Trophoblast cell (in vitro differentiated cells and primary cell): ENCODE results near the gene KCNIP3.
A peak's percentile ranks its signal among the peaks of the same experiment; 100 is the strongest.

Experiments
- DNase-seq, 2 donors: peaks; one replicate each; pipeline ENCODE4 v3.0.0-alpha.2; 2016
- H2AFZ ChIP-seq: 2 replicates; pipeline ENCODE4 v1.6.1; 2013; ENCODE audit warnings: low read length, moderate library complexity, mild to moderate bottlenecking; ENCODE audit not compliant: insufficient read depth, poor library complexity
- H2AK5ac ChIP-seq: 2 replicates; pipeline ENCODE4 v1.6.1; 2013; ENCODE audit warnings: mild to moderate bottlenecking, low read length
- H2BK120ac ChIP-seq: 2 replicates; pipeline ENCODE4 v1.6.1; 2013; ENCODE audit warnings: low read length, mild to moderate bottlenecking, moderate library complexity; ENCODE audit not compliant: insufficient read depth, poor library complexity
- H2BK12ac ChIP-seq: 2 replicates; pipeline ENCODE4 v1.6.1; 2013; ENCODE audit warnings: mild to moderate bottlenecking, low read length, moderate library complexity
- H2BK5ac ChIP-seq: 2 replicates; pipeline ENCODE4 v1.6.1; 2013; ENCODE audit warnings: low read length, low read depth, moderate library complexity, mild to moderate bottlenecking; ENCODE audit not compliant: poor library complexity
- H3K14ac ChIP-seq: 2 replicates; pipeline ENCODE4 v1.6.1; 2013; ENCODE audit warnings: mild to moderate bottlenecking, low read length
- H3K18ac ChIP-seq: 2 replicates; pipeline ENCODE4 v1.6.1; 2013; ENCODE audit warnings: mild to moderate bottlenecking, low read length
- H3K23ac ChIP-seq: 2 replicates; pipeline ENCODE4 v1.6.1; 2013; ENCODE audit warnings: low read length
- H3K27ac ChIP-seq: 2 replicates; pipeline ENCODE4 v1.5.1; 2013; ENCODE audit warnings: low read depth, mild to moderate bottlenecking, inconsistent platforms, low read length, moderate library complexity
- H3K27me3 ChIP-seq: 2 replicates; pipeline ENCODE4 v1.6.1; 2013; ENCODE audit warnings: inconsistent platforms, mild to moderate bottlenecking, low read length, moderate library complexity; ENCODE audit not compliant: insufficient read depth
- H3K36me3 ChIP-seq, 2 experiments: 1 replicate in 1 of 2; 2 replicates in 1 of 2; pipeline ENCODE4 v1.6.1; 2013; ENCODE audit warnings: low read length in 2 of 2, mild to moderate bottlenecking in 2 of 2, moderate library complexity in 1 of 2; ENCODE audit not compliant: insufficient read depth in 2 of 2, control insufficient read depth in 1 of 2
- H3K4ac ChIP-seq: 2 replicates; pipeline ENCODE4 v1.6.1; 2013; ENCODE audit warnings: low read depth, mild to moderate bottlenecking, low read length, moderate library complexity
- H3K4me1 ChIP-seq, 2 experiments: 1 replicate in 1 of 2; 2 replicates in 1 of 2; pipeline ENCODE4 v1.6.1; 2013; ENCODE audit warnings: low read length in 2 of 2, mild to moderate bottlenecking in 2 of 2, moderate library complexity in 1 of 2; ENCODE audit not compliant: insufficient read depth in 2 of 2, control insufficient read depth in 1 of 2
- H3K4me2 ChIP-seq: 2 replicates; pipeline ENCODE4 v1.6.1; 2013; ENCODE audit warnings: inconsistent platforms, mild to moderate bottlenecking, low read length, moderate library complexity
- H3K4me3 ChIP-seq: 2 replicates; pipeline ENCODE4 v1.5.1; 2013; ENCODE audit warnings: mild to moderate bottlenecking, low read depth, low read length, inconsistent platforms
- H3K79me1 ChIP-seq: one replicate; pipeline ENCODE4 v1.6.1; 2013; ENCODE audit warnings: low read length
- H3K79me2 ChIP-seq: 2 replicates; pipeline ENCODE4 v1.6.1; 2013; ENCODE audit warnings: low read length, mild to moderate bottlenecking; ENCODE audit not compliant: control insufficient read depth, insufficient read depth, poor library complexity
- H3K9ac ChIP-seq: 2 replicates; pipeline ENCODE4 v1.6.1; 2013; ENCODE audit warnings: mild to moderate bottlenecking, low read length
- H3K9me3 ChIP-seq: 2 replicates; pipeline ENCODE4 v1.6.1; 2013; ENCODE audit warnings: low read depth, mild to moderate bottlenecking, control low read depth, inconsistent platforms, low read length; ENCODE audit not compliant: insufficient read depth
- H4K12ac ChIP-seq: 2 replicates; pipeline ENCODE4 v1.6.1; 2013; ENCODE audit warnings: low read depth, mild to moderate bottlenecking, low read length, moderate library complexity
- H4K8ac ChIP-seq: 2 replicates; pipeline ENCODE4 v1.6.1; 2013; ENCODE audit warnings: low read depth, mild to moderate bottlenecking, low read length, moderate library complexity
- H4K91ac ChIP-seq: one replicate; pipeline ENCODE4 v1.6.1; 2013; ENCODE audit warnings: low read depth, mild to moderate bottlenecking, low read length, moderate library complexity
- WGBS: extraction: QIAGEN DNeasy Blood & Tissue Kit; methylation state at CpG from one replicate; pipeline ENCODE4 v1.1.7; 2013; ENCODE audit warnings: missing lambda C conversion rate; ENCODE audit not compliant: insufficient read length, insufficient coverage; ENCODE audit errors: extremely low coverage; 5-methylcytosine and 5-hydroxymethylcytosine counted together

KCNIP3 gene

DNA sequence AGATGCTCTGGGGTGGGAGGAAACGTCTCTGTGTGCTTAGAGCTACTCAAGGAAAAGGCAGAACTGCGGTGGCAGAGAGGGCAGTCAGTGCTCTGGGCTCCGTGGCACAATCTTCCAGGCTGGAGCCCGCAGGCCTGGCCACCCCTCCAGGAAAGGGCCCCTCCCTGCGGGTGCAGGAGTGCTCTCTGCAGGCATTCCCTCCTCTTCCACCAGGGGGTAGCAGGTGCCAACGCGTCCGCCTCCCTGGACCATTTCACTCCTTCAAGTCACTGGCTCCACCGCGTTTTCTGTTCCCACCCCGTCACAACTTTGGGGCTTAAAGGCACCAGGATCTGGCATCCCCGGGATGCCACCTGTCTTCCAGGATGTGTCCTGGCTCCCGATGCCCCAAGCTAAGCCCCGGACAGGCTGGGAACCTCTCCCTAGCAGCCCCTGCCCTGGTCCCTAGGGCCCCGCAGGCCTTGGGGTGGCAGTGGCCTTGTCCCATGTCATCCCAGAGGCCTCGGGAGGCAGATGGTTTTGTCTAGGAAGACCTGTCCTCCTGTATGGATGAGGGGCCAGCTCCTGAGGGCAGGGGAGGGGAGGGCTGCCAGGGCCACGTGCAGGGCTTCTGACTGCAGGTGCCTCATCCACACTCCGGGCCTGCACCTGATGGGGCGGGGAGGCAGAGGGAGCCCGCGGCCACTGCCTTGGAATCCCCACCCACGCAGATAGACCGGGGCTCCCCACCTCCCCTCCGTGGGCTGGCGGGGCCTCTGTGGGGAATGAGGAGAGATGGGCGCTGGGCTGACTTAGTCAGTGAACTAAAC is 26.4 kb downstream of the KCNIP3 start:
- no peaks in the 10 kb centered on the region for H3K9me3 ChIP-seq
- no peaks in the 10 kb centered on the region for H3K27me3 ChIP-seq
- no peaks in the 10 kb centered on the region for H3K79me2 ChIP-seq
- H3K27ac ChIP-seq, result no peak overlapping the region
- no peak overlapping the region for H4K12ac ChIP-seq
- no peaks in the 10 kb centered on the region for H3K36me3 ChIP-seq
- DNase-seq, result peak; percentile 40 to 50
- no peak overlapping the region for H2BK12ac ChIP-seq
- no peak overlapping the region for H2AFZ ChIP-seq
- no peak overlapping the region for H3K9ac ChIP-seq
- H3K23ac ChIP-seq, result no peak overlapping the region
- no peak overlapping the region for H2AK5ac ChIP-seq
- no peak overlapping the region for H2BK120ac ChIP-seq
- H3K4me2 ChIP-seq, result no peak overlapping the region
- H3K4me1 ChIP-seq, result peaks cover 0 to 3% of the 10 kb centered on the region in 2 experiments
- H4K91ac ChIP-seq, result no peak overlapping the region
- H3K4me3 ChIP-seq, result no peak overlapping the region
- H3K4ac ChIP-seq, result no peak overlapping the region
- no peak overlapping the region for H3K14ac ChIP-seq
- no CpG with 5 or more reads among the region's 26 CpGs for WGBS
- no peak overlapping the region for H2BK5ac ChIP-seq
- no peak overlapping the region for H4K8ac ChIP-seq
- no peak overlapping the region for H3K18ac ChIP-seq
- H3K79me1 ChIP-seq, result no peaks in the 10 kb centered on the region

DNA sequence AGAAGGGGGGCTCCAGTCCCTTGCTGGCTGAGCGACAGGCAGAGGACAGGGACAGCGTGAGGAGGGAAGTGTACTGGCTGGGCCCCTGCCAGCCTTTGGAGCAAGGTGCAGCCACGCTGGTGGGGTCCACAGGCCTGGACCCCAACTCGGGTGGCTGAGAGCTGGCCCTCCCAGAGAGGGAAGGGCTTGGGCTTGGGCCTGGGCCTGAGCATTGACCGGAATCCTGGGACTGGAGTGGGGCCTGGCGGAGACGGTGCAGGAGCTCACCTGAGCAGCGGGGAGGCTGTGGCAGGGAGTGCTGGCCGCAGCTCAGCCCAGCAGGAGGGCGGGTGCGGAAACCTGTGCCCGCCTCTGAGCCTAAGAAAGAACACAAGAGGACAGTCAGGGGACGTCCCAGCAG is 27.9 kb downstream of the KCNIP3 start:
- H3K27me3 ChIP-seq, result no peaks in the 10 kb centered on the region
- no peak overlapping the region for H2BK12ac ChIP-seq
- H3K4me2 ChIP-seq, result no peak overlapping the region
- no peak overlapping the region for H3K27ac ChIP-seq
- H3K79me2 ChIP-seq, result no peaks in the 10 kb centered on the region
- no peak overlapping the region for H3K4ac ChIP-seq
- H2AFZ ChIP-seq, result no peak overlapping the region
- no peak overlapping the region for H3K23ac ChIP-seq
- H3K9me3 ChIP-seq, result no peaks in the 10 kb centered on the region
- H3K9ac ChIP-seq, result no peak overlapping the region
- H4K91ac ChIP-seq, result no peak overlapping the region
- no peak for DNase-seq
- no peak overlapping the region for H3K14ac ChIP-seq
- no peak overlapping the region for H2BK120ac ChIP-seq
- H3K4me1 ChIP-seq, result peaks cover 0 to 4% of the 10 kb centered on the region in 2 experiments
- no peak overlapping the region for H2BK5ac ChIP-seq
- no peak overlapping the region for H4K12ac ChIP-seq
- H3K4me3 ChIP-seq, result no peak overlapping the region
- H4K8ac ChIP-seq, result no peak overlapping the region
- no CpG with 5 or more reads among the region's 13 CpGs for whole genome bisulfite sequencing
- no peaks in the 10 kb centered on the region for H3K79me1 ChIP-seq
- H3K36me3 ChIP-seq, result no peaks in the 10 kb centered on the region
- H3K18ac ChIP-seq, result no peak overlapping the region
- H2AK5ac ChIP-seq, result no peak overlapping the region

DNA sequence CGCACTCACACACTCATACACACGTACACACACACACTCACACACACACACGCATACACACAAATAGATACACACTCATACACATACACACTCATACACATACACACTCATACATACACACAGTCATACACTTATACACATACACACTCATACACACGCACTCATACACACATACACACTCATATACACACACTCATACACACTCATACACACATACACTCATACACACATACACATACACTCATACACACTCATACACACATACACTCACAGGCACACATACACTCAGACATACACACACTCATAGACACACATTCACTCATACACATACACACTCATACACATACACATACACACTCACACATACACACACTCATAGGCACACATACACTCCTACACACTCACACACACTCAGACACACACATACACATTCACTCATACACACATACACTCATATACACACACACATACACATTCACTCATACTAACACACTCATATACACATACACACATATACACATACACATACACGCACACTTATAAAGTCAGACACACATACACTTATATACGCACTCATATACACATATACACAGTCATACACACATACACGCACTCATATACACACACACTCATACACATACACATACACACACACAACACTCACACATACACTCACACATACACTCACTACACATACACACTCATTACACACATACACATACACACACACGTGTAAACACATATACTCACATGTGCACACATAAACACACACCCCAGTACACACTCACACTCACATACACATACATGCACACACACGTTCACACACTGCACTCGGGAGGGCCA is 28.7 kb downstream of the KCNIP3 start:
- no peak for DNase-seq
- Histone ChIP-seq H3K79me1 (no peaks in the 10 kb centered on the region), H3K27me3 (no peaks in the 10 kb centered on the region), H3K4me2 (no peak overlapping the region), H2BK12ac (no peak overlapping the region), H3K4ac (no peak overlapping the region), H3K23ac (no peak overlapping the region), H3K18ac (no peak overlapping the region), H3K4me3 (peak overlapping the region; percentile 25), H4K12ac (no peak overlapping the region), H2BK120ac (no peak overlapping the region), H3K27ac (no peak overlapping the region), H3K79me2 (no peaks in the 10 kb centered on the region), H4K91ac (no peak overlapping the region), H3K14ac (no peak overlapping the region), H3K36me3 (no peaks in the 10 kb centered on the region), H3K9me3 (no peaks in the 10 kb centered on the region), H4K8ac (no peak overlapping the region), H3K9ac (no peak overlapping the region), H2BK5ac (no peak overlapping the region), H3K4me1 (peaks cover 0 to 4% of the 10 kb centered on the region in 2 experiments), H2AFZ (no peak overlapping the region), H2AK5ac (no peak overlapping the region)
- 98% methylated on average over 4 of the region's 10 CpGs for WGBS

DNA sequence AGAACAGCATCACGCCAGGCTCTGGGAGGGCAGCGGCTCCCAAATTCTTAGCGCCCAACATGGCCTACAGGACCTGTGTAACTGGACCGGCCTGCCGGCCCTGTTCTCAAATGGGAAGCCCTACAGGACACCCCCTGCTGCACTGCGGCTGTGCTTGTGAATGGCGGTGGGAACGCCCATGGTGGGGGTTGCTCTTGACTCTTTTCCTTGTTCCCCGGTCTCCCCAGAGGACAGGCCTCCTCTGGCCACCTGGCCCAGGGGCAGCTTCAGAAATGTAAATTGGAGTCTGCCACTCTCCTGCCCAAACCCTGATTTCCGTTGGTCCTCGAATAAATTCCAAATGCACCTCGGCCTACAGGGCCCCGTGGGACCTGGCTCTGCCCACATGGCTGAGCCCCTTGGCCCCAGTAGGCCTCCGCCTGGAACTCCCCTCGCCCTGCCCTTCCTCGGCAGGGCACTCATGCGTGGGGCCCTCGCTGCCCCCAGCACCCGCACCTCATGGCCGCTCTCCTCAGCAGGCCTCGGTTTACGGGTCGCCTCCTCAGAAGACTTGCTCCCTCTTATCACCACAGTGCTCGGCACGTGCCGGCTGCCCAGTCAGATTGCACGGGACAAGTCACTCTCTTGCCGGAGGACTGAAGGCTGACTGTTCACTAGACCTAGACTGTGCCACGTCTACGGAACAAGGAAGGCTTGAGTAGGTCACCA is 29.4 kb downstream of the KCNIP3 start:
- Histone ChIP-seq H3K4ac (no peak overlapping the region), H3K18ac (no peak overlapping the region), H3K36me3 (no peaks in the 10 kb centered on the region), H3K79me2 (no peaks in the 10 kb centered on the region), H2AFZ (no peak overlapping the region), H3K4me1 (peaks cover 0 to 4% of the 10 kb centered on the region in 2 experiments), H3K14ac (no peak overlapping the region), H3K79me1 (no peaks in the 10 kb centered on the region), H2BK5ac (no peak overlapping the region), H2BK120ac (no peak overlapping the region), H3K4me3 (no peak overlapping the region), H3K9me3 (no peaks in the 10 kb centered on the region), H3K9ac (no peak overlapping the region), H3K23ac (no peak overlapping the region), H2BK12ac (no peak overlapping the region), H4K8ac (no peak overlapping the region), H3K27ac (no peak overlapping the region), H4K12ac (no peak overlapping the region), H2AK5ac (no peak overlapping the region), H3K27me3 (no peaks in the 10 kb centered on the region), H4K91ac (no peak overlapping the region), H3K4me2 (no peak overlapping the region)
- no CpG with 5 or more reads among the region's 30 CpGs for WGBS
- DNase-seq, result no peak
